ENCODE results near the gene TSHZ2. TPM values are rescaled to one million over a fixed set of nuclear protein-coding genes. Genes with fewer than 3 reads are reported as not detected.

TSHZ2 gene
- total RNA-seq, 1 experiment from 2014 or later: 0.07 TPM

DNA sequence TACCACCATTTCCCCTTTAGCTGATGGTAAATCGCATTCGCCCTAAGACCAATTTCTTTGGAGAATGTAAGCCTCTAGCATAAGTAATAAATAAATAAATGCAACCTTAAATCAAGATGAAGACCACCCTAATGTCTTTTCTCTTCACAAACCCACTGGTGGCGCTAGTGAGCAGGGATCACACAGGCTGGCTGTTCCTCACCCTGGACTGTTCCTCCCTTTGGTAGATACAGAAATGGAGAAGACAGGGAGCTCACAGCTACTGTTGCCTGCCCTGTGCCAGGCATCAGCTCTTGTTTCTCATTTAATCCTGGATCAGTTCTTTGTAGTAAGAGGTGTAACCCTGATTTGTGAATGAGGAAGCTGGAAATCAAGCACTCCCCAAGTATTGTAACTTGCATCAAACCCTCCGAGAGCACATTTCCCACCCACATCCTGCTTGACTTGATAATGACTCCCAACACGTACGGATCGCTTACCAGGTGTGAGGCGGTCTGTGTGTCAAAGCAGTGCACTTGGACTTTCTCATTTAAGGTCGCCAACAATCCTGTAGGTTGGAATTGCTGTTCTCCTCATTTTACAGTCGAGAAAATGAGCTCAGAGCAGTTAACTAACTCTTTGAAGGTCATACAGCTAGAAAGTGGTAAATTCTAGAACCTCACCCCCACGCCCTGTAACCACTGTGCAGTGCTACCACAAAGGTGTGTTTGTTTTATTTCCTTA is 236.1 kb downstream of the TSHZ2 start:
- no peaks in the 10 kb centered on the region for H3K4me1 ChIP-seq (ENCODE audit: control insufficient read depth in 1 of 2, insufficient read depth in 2 of 2, low read length in 2 of 2)
- POLR2A ChIA-PET: no interaction called here

DNA sequence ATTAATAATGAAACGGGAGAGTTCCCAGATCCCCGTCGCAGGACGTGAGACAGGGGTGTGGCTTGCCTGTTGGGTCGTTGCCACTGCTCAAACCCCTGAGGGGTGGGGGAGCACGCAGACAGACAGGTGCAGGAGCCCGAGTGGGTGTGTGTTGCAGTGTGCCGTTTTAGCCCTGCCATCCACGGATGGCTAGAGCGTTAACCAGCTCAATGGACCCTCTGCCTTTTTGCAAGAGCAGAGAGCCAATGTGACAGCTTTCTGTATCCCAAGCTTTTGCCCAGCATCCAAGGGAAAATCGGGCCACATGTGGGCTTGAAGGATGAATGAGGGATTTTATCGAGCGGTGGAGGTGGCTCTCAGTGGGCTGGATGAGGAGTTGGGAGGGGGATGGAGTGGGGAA is 237.9 kb downstream of the TSHZ2 start:
- Histone ChIP-seq H3K36me3 (ENCODE audit: control insufficient read depth in 1 of 2, insufficient read depth in 2 of 2, low read length in 2 of 2) (no peaks in the 10 kb centered on the region), H3K27ac (ENCODE audit: low read depth, low read length) (no peak overlapping the region), H2AFZ (ENCODE audit: low read depth, low read length, poor library complexity, severe bottlenecking) (no peak overlapping the region), H3K9me3 (ENCODE audit: control insufficient read depth in 1 of 2, insufficient read depth in 1 of 2, low read depth in 1 of 2, low read length in 2 of 2) (no peaks in the 10 kb centered on the region), H3K4me2 (ENCODE audit: low read length) (no peak overlapping the region), H3K4me1 (ENCODE audit: control insufficient read depth in 1 of 2, insufficient read depth in 2 of 2, low read length in 2 of 2) (no peaks in the 10 kb centered on the region), H4K20me1 (ENCODE audit: insufficient read depth) (no peaks in the 10 kb centered on the region), H3K4me3 (replicated peaks in 1 of 2; ENCODE audit: low read depth in 1 of 2, low read length in 2 of 2) (no peak overlapping the region), H3K9ac (ENCODE audit: low read length) (no peak overlapping the region), H3K9me2 (ENCODE audit: insufficient read depth) (no peaks in the 10 kb centered on the region), H3K79me2 (ENCODE audit: insufficient read depth, low read length) (no peaks in the 10 kb centered on the region), H3K27me3 (ENCODE audit: insufficient read depth, low read length) (peaks cover 37% of the 10 kb centered on the region)
- TF ChIP-seq, protein P1, sequence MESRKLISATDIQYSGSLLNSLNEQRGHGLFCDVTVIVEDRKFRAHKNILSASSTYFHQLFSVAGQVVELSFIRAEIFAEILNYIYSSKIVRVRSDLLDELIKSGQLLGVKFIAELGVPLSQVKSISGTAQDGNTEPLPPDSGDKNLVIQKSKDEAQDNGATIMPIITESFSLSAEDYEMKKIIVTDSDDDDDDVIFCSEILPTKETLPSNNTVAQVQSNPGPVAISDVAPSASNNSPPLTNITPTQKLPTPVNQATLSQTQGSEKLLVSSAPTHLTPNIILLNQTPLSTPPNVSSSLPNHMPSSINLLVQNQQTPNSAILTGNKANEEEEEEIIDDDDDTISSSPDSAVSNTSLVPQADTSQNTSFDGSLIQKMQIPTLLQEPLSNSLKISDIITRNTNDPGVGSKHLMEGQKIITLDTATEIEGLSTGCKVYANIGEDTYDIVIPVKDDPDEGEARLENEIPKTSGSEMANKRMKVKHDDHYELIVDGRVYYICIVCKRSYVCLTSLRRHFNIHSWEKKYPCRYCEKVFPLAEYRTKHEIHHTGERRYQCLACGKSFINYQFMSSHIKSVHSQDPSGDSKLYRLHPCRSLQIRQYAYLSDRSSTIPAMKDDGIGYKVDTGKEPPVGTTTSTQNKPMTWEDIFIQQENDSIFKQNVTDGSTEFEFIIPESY (IDR thresholded peaks at IDR 0.05; ENCODE audit: extremely low read depth, insufficient replicate concordance, low read length): no peak
- TF ChIP-seq CEBPB (IDR thresholded peaks at IDR 0.05; ENCODE audit: low read depth) (no peak), CBX3 (IDR thresholded peaks at IDR 0.05; ENCODE audit: low read depth) (no peak), SP1 (IDR thresholded peaks at IDR 0.05; ENCODE audit: low read depth) (no peak)
- TF ChIP-seq, protein P2, sequence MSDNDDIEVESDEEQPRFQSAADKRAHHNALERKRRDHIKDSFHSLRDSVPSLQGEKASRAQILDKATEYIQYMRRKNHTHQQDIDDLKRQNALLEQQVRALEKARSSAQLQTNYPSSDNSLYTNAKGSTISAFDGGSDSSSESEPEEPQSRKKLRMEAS (IDR thresholded peaks at IDR 0.05): no peak
- intact Hi-C loops (cut with micrococcal nuclease): loop anchor here (10.0 kb wide), 1 partner anchor 895 kb away; no protein-coding TSS in a partner anchor
- POLR2A ChIA-PET: no interaction called here
- RAD21 ChIA-PET (ENCODE audit: low non-redundant PET in 1 of 2, low total read pairs in 2 of 2, uncharacterized antibody in 2 of 2, unreplicated experiment in 2 of 2): no interaction called here
- DNase-seq (ENCODE audit: low read depth, low spot score) (no peak), ATAC-seq (no peak)
- BruUV-seq (replicated peaks): no TSS peak
- CTCF ChIA-PET: interaction anchor here (1.2 to 2.1 kb wide), 2 partner anchors 10 to 338 kb away, joined by 3 to 9 read pairs; no protein-coding TSS in a partner anchor

More for the DNA sequence above, 236.1 kb downstream of the TSHZ2 start:
- H3K36me3 ChIP-seq (ENCODE audit: control insufficient read depth in 1 of 2, insufficient read depth in 2 of 2, low read length in 2 of 2): no peaks in the 10 kb centered on the region
- H3K27ac ChIP-seq (ENCODE audit: low read depth, low read length): no peak overlapping the region
- H3K4me3 ChIP-seq (replicated peaks in 1 of 2; ENCODE audit: low read depth in 1 of 2, low read length in 2 of 2): no peak overlapping the region
- no peak overlapping the region for H3K4me2 ChIP-seq (ENCODE audit: low read length)
- no peaks in the 10 kb centered on the region for H3K79me2 ChIP-seq (ENCODE audit: insufficient read depth, low read length)
- H3K9me3 ChIP-seq (ENCODE audit: control insufficient read depth in 1 of 2, insufficient read depth in 1 of 2, low read depth in 1 of 2, low read length in 2 of 2): no peaks in the 10 kb centered on the region
- no peak overlapping the region for H2AFZ ChIP-seq (ENCODE audit: low read depth, low read length, poor library complexity, severe bottlenecking)
- no peaks in the 10 kb centered on the region for H4K20me1 ChIP-seq (ENCODE audit: insufficient read depth)
- no TSS peak for BruUV-seq (replicated peaks)
- CTCF ChIA-PET: interaction anchor here (0.7 to 2.1 kb wide), 4 partner anchors 12 to 727 kb away, joined by 3 to 9 read pairs (median 4); no protein-coding TSS in a partner anchor
- H3K9ac ChIP-seq (ENCODE audit: low read length): no peak overlapping the region
- no peak for DNase-seq (ENCODE audit: low read depth, low spot score)
- no peaks in the 10 kb centered on the region for H3K9me2 ChIP-seq (ENCODE audit: insufficient read depth)
- peak; percentile 42; the same call in 1 of the 2 replicates for ATAC-seq
- intact Hi-C loops (cut with micrococcal nuclease): no loop called here
- H3K27me3 ChIP-seq (ENCODE audit: insufficient read depth, low read length): peaks cover 31% of the 10 kb centered on the region
- RAD21 ChIA-PET (ENCODE audit: low non-redundant PET in 1 of 2, low total read pairs in 2 of 2, uncharacterized antibody in 2 of 2, unreplicated experiment in 2 of 2): no interaction called here
- TF ChIP-seq, protein P3, sequence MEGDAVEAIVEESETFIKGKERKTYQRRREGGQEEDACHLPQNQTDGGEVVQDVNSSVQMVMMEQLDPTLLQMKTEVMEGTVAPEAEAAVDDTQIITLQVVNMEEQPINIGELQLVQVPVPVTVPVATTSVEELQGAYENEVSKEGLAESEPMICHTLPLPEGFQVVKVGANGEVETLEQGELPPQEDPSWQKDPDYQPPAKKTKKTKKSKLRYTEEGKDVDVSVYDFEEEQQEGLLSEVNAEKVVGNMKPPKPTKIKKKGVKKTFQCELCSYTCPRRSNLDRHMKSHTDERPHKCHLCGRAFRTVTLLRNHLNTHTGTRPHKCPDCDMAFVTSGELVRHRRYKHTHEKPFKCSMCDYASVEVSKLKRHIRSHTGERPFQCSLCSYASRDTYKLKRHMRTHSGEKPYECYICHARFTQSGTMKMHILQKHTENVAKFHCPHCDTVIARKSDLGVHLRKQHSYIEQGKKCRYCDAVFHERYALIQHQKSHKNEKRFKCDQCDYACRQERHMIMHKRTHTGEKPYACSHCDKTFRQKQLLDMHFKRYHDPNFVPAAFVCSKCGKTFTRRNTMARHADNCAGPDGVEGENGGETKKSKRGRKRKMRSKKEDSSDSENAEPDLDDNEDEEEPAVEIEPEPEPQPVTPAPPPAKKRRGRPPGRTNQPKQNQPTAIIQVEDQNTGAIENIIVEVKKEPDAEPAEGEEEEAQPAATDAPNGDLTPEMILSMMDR (IDR thresholded peaks at IDR 0.05 in 2 of 3, conservative IDR thresholded peaks at IDR 0.05 in 1 of 3; ENCODE audit: borderline replicate concordance in 1 of 3, insufficient read depth in 1 of 3, low read depth in 2 of 3, low read length in 2 of 3): peak; percentile 6 to 66 (median 56); a peak in 4 of 6 replicates
- no peak for TF ChIP-seq CBX3 (IDR thresholded peaks at IDR 0.05; ENCODE audit: low read depth)

Measured in HCT116 (cell line).